B cell (primary cell): ENCODE data around the gene NR3C2. TPM values are rescaled to one million over a fixed set of nuclear protein-coding genes. Genes with fewer than 3 reads are reported as not detected.

Experiments
- ATAC-seq: fragments of 200-7000 bp; cut with Tn5 transposase; one replicate; pipeline ENCODE4 v1.10.0; 2021; ENCODE audit warnings: low read depth, mild to moderate bottlenecking, moderate number of reproducible peaks, moderate library complexity
- CTCF ChIA-PET: fragments of 350-600 bp; sonication (Branson Sonifier 250); formaldehyde crosslinking; loops from one replicate; lab custom pipeline; 2021; ENCODE audit warnings: antibody characterized with exemption, inconsistent platforms; lab: Charles Lee
- POLR2A ChIA-PET: fragments of 350-600 bp; sonication (Branson Sonifier 250); formaldehyde crosslinking; loops from one replicate; lab custom pipeline; 2021; ENCODE audit warnings: antibody characterized with exemption; lab: Charles Lee
- DNase-seq: peaks from one replicate; pipeline ENCODE4 v3.0.0; 2013
- H2AFZ ChIP-seq: 2 replicates; pipeline ENCODE4 v1.6.1; 2012; ENCODE audit warnings: mild to moderate bottlenecking, low read depth, low read length; ENCODE audit not compliant: insufficient read depth, poor library complexity, severe bottlenecking
- H3K27ac ChIP-seq, 2 donors: 1 replicate in 1 of 2; 2 replicates in 1 of 2; pipeline ENCODE4 v1.5.1; 2012 to 2013; ENCODE audit warnings: low read length in 2 of 2, mild to moderate bottlenecking in 2 of 2, moderate library complexity in 1 of 2
- H3K27me3 ChIP-seq, 4 experiments: fragments of 200-600 bp in 1 of 4; sonication (generic) in 1 of 4; replicated peaks in 1 of 4; 1 replicate in 2 of 4; 2 replicates in 2 of 4; pipeline versions ENCODE4 v1.6.1 to v1.7.0; 2013 to 2016; ENCODE audit warnings: low read length in 3 of 4, mild to moderate bottlenecking in 2 of 4, mixed read lengths in 1 of 4, moderate library complexity in 1 of 4; ENCODE audit not compliant: insufficient read depth in 4 of 4, control insufficient read depth in 3 of 4; ENCODE audit errors: control extremely low read depth in 1 of 4
- H3K36me3 ChIP-seq, 2 experiments: replicated peaks in 1 of 2; 1 replicate in 1 of 2; 2 replicates in 1 of 2; pipeline versions ENCODE4 v1.6.1 to v1.7.1; 2013; ENCODE audit warnings: low read length in 1 of 2; ENCODE audit not compliant: insufficient read depth in 2 of 2, control insufficient read depth in 1 of 2; ENCODE audit errors: control extremely low read depth in 1 of 2, extremely low read depth in 1 of 2
- H3K4me1 ChIP-seq, 2 donors: fragments of 200-600 bp in 1 of 2; sonication (generic) in 1 of 2; 1 replicate in 1 of 2; 2 replicates in 1 of 2; pipeline versions ENCODE4 v1.5.1 to v1.6.1; 2013 to 2017; ENCODE audit warnings: low read length in 2 of 2; ENCODE audit not compliant: control insufficient read depth in 2 of 2, insufficient read depth in 2 of 2
- H3K4me2 ChIP-seq: replicated peaks from 2 replicates; pipeline ENCODE3; 2012; ENCODE audit warnings: mild to moderate bottlenecking, low read depth, low read length; ENCODE audit not compliant: poor library complexity, severe bottlenecking
- H3K4me3 ChIP-seq, 5 experiments: fragments of 200-600 bp in 1 of 5; sonication (generic) in 1 of 5; 1 replicate in 3 of 5; 2 replicates in 2 of 5; pipeline versions ENCODE4 v1.5.1 to v1.7.0; 2011 to 2016; ENCODE audit warnings: low read length in 4 of 5, mild to moderate bottlenecking in 4 of 5, low read depth in 2 of 5, control low read depth in 1 of 5, moderate library complexity in 1 of 5; ENCODE audit not compliant: insufficient read depth in 1 of 5; ENCODE audit errors: control extremely low read depth in 1 of 5, extremely low read depth in 1 of 5
- H3K79me2 ChIP-seq: fragments of 200-600 bp; sonication (generic); one replicate; pipeline ENCODE4 v1.6.0; 2016; ENCODE audit warnings: low read length; ENCODE audit not compliant: control insufficient read depth, insufficient read depth
- H3K9ac ChIP-seq: fragments of 200-600 bp; sonication (generic); 2 replicates; pipeline ENCODE4 v1.6.1; 2017; ENCODE audit warnings: mild to moderate bottlenecking, low read length, moderate library complexity
- H3K9me3 ChIP-seq, 3 donors: one replicate each; pipeline versions ENCODE4 v1.6.1 to v1.7.1; 2013; ENCODE audit warnings: low read length in 2 of 3; ENCODE audit not compliant: control insufficient read depth in 2 of 3, insufficient read depth in 1 of 3; ENCODE audit errors: control extremely low read depth in 1 of 3
- H4K20me1 ChIP-seq: 2 replicates; pipeline ENCODE4 v1.6.0; 2012; ENCODE audit warnings: mild to moderate bottlenecking, low read length; ENCODE audit not compliant: insufficient read depth, control insufficient read depth, poor library complexity, severe bottlenecking
- H3K27ac Mint-ChIP-seq: one replicate; pipeline ENCODE4 v1.8.0; 2021; ENCODE audit warnings: mixed read lengths
- H3K27me3 Mint-ChIP-seq: one replicate; pipeline ENCODE4 v1.8.0; 2021; ENCODE audit warnings: mixed read lengths
- H3K4me1 Mint-ChIP-seq: one replicate; pipeline ENCODE4 v1.8.0; 2021; ENCODE audit warnings: mixed read lengths
- H3K4me3 Mint-ChIP-seq: one replicate; pipeline ENCODE4 v1.8.0; 2021; ENCODE audit warnings: mixed read lengths
- H3K9me3 Mint-ChIP-seq: one replicate; pipeline ENCODE4 v1.8.0; 2022; ENCODE audit warnings: mixed read lengths; ENCODE audit not compliant: insufficient read depth
- CTCF ChIP-seq: fragments of 200-600 bp; IDR thresholded peaks from one replicate; pipeline ENCODE4 v1.8.0; 2022; ENCODE audit warnings: antibody characterized with exemption, mild to moderate bottlenecking
- EZH2 ChIP-seq: IDR thresholded peaks from 2 replicates; pipeline ENCODE4 v1.6.1; 2012; ENCODE audit warnings: borderline replicate concordance, low read depth, mild to moderate bottlenecking, moderate library complexity, low read length; ENCODE audit not compliant: insufficient read depth, poor library complexity, severe bottlenecking
- WGBS: methylation state at CpG from one replicate; pipeline ENCODE4 v1.1.5; 2013; ENCODE audit warnings: missing lambda C conversion rate; ENCODE audit not compliant: insufficient coverage; 5-methylcytosine and 5-hydroxymethylcytosine counted together
- intact Hi-C: fragments of 100-400 bp; cut with micrococcal nuclease; formaldehyde crosslinking; loops from one replicate; pipeline ENCODE4 v1.10.0; 2022
- polyA plus RNA-seq: library from polyadenylated mRNA; depleted of rRNA; stranded (reverse); fragments of >200 nt; gene quantifications from 2 replicates; pipeline ENCODE4 v1.2.3, GENCODE V29; 2012
- total RNA-seq, 2 donors: library from RNA; stranded (reverse); fragments of 120-200 nt in 1 of 2; gene quantifications; 1 replicate in 1 of 2; 2 replicates in 1 of 2; pipeline versions ENCODE4 v1.2.3 to v1.2.4, GENCODE V29; 2013 to 2022

The NR3C2 gene
- total and polyA plus RNA-seq, 2 donors (not counting 1 experiment from before 2014, with no cell fraction given), result 6.7 to 19.3 TPM

GRCh38 chr4:148345509-148345908 lies 96.7 kb downstream of the NR3C2 start:
- H3K36me3 ChIP-seq, result no peaks in the 10 kb centered on the region
- no peak overlapping the region for H3K9ac ChIP-seq
- no peak overlapping the region for H3K27ac ChIP-seq
- no CpG with 5 or more reads among the region's 5 CpGs for WGBS
- H4K20me1 ChIP-seq, result peaks cover 5% of the 10 kb centered on the region
- no peak overlapping the region for H3K4me3 ChIP-seq
- TF ChIP-seq EZH2 (no peak), CTCF (no peak)
- H3K27me3 ChIP-seq, result no peaks in the 10 kb centered on the region
- Mint-ChIP-seq H3K27me3 (no peaks in the 10 kb centered on the region), H3K4me3 (no peak overlapping the region), H3K9me3 (peaks cover 5% of the 10 kb centered on the region), H3K27ac (no peak overlapping the region), H3K4me1 (no peaks in the 10 kb centered on the region)
- ATAC-seq (no peak), DNase-seq (no peak)
- no peaks in the 10 kb centered on the region for H3K9me3 ChIP-seq
- no peaks in the 10 kb centered on the region for H3K79me2 ChIP-seq
- POLR2A ChIA-PET, result no interaction called here
- CTCF ChIA-PET, result no interaction called here
- no peaks in the 10 kb centered on the region for H3K4me1 ChIP-seq
- intact Hi-C loops, result no loop called here
- no peak overlapping the region for H2AFZ ChIP-seq
- no peak overlapping the region for H3K4me2 ChIP-seq

GRCh38 chr4:148344941-148345340 lies 97.3 kb downstream of the NR3C2 start:
- Histone ChIP-seq H3K79me2 (no peaks in the 10 kb centered on the region), H4K20me1 (peaks cover 5% of the 10 kb centered on the region), H3K27ac (no peak overlapping the region), H3K4me2 (no peak overlapping the region), H2AFZ (no peak overlapping the region), H3K27me3 (no peaks in the 10 kb centered on the region), H3K4me1 (no peaks in the 10 kb centered on the region), H3K4me3 (no peak overlapping the region), H3K9me3 (peaks cover 0 to 2% (median 0%) of the 10 kb centered on the region in 3 donors), H3K36me3 (no peaks in the 10 kb centered on the region), H3K9ac (no peak overlapping the region)
- no peak for ATAC-seq
- no CpG with 5 or more reads among the region's 1 CpG for WGBS
- H3K4me1 Mint-ChIP-seq, result no peaks in the 10 kb centered on the region
- TF ChIP-seq EZH2, result no peak
- no peak for TF ChIP-seq CTCF
- peaks cover 5% of the 10 kb centered on the region for H3K9me3 Mint-ChIP-seq
- no peaks in the 10 kb centered on the region for H3K27me3 Mint-ChIP-seq
- CTCF ChIA-PET, result no interaction called here
- H3K27ac Mint-ChIP-seq, result no peak overlapping the region
- no peak for DNase-seq
- POLR2A ChIA-PET, result no interaction called here
- intact Hi-C loops, result no loop called here
- no peak overlapping the region for H3K4me3 Mint-ChIP-seq
